KMS-11 (cell line): ENCODE data around the gene NFIC.

Experiments
- H2AFZ ChIP-seq: fragments of 200-600 bp; sonication (generic); 2 replicates; pipeline ENCODE4 v1.6.1; 2016; ENCODE audit warnings: antibody characterized with exemption, mixed run types, low read depth
- H3K27ac ChIP-seq: fragments of 200-600 bp; sonication (generic); 2 replicates; pipeline ENCODE4 v1.6.1; 2016; ENCODE audit warnings: mild to moderate bottlenecking, mixed run types
- H3K27me3 ChIP-seq: fragments of 200-600 bp; sonication (generic); 2 replicates; pipeline ENCODE4 v1.6.1; 2017; ENCODE audit warnings: mild to moderate bottlenecking, low read depth, mixed run types, moderate library complexity; ENCODE audit not compliant: insufficient read depth
- H3K36me3 ChIP-seq: fragments of 200-600 bp; sonication (generic); 2 replicates; pipeline ENCODE4 v1.6.1; 2017; ENCODE audit warnings: mild to moderate bottlenecking, mixed run types; ENCODE audit not compliant: insufficient read depth
- H3K4me1 ChIP-seq: fragments of 200-600 bp; sonication (generic); 2 replicates; pipeline ENCODE4 v1.6.1; 2016; ENCODE audit warnings: mild to moderate bottlenecking, low read depth, mixed run types; ENCODE audit not compliant: poor library complexity, severe bottlenecking
- H3K4me2 ChIP-seq: fragments of 200-600 bp; sonication (generic); 2 replicates; pipeline ENCODE4 v1.7.0; 2016; ENCODE audit warnings: mild to moderate bottlenecking, mixed run types
- H3K4me3 ChIP-seq: fragments of 200-600 bp; sonication (generic); IDR thresholded peaks from 2 replicates; pipeline ENCODE4 v1.6.1; 2017; ENCODE audit warnings: low read depth, low read length, mixed read lengths; ENCODE audit not compliant: insufficient read depth
- H3K79me2 ChIP-seq: fragments of 200-600 bp; sonication (generic); 2 replicates; pipeline ENCODE4 v1.6.1; 2016; ENCODE audit warnings: low read depth, mixed run types; ENCODE audit not compliant: insufficient read depth
- H3K9ac ChIP-seq: fragments of 200-600 bp; sonication (generic); 2 replicates; pipeline ENCODE4 v1.6.1; 2016; ENCODE audit warnings: mild to moderate bottlenecking, mixed run types
- H4K20me1 ChIP-seq: fragments of 200-600 bp; sonication (generic); 2 replicates; pipeline ENCODE4 v1.6.1; 2016; ENCODE audit warnings: mild to moderate bottlenecking, mixed run types; ENCODE audit not compliant: insufficient read depth
- CTCF ChIP-seq: fragments of 200-600 bp; sonication (generic); conservative IDR thresholded peaks from 2 replicates; pipeline ENCODE4 v1.6.1; 2017; ENCODE audit warnings: low read depth, mild to moderate bottlenecking, antibody characterized with exemption, low read length, moderate library complexity, mixed read lengths

NFIC gene

DNA sequence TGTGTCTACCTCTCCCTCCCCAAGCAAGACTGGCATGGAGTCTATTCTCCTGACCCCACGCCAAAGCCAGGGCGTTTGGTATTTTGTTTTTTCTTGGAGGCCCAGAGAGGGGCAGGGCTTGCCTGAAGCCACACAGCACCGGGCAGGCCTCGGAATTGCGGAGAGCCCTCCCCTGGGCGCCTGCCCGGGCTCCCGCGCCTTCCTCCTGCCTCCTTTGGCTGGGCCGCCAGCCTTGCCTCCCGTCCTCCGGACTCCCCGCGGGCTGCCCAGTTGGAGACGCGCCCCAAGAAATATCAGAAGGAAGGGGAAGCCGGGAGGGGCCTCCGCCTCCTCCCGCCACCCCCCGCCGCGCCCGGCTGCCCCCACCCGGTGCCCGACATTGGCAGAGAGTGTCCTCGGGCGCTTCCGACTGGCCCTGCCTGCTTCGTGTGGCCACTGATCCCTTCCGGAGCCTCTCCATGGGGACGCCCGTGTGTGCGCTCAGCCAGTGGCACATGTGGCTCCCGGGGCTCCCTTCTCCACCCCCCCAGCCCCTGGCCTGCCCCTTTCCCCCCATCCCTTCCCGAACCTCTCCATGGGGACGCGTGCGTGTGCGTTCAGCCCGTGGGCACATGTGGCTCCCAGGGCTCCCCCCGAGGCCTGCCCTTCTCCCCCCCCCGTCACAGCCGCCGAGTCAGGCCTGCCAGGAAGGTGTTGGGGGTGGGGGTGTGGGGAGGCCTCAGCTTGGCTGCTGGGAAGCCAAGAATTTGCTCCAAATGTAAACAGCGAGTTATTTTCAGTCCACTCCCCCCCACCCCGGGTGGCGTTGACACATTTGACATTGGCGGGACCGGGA is 37.3 kb downstream of the NFIC start:
- Histone ChIP-seq H2AFZ (no peak overlapping the region), H3K27me3 (no peaks in the 10 kb centered on the region), H3K9ac (no peak overlapping the region), H3K4me2 (no peak overlapping the region), H3K27ac (no peak overlapping the region), H3K36me3 (no peaks in the 10 kb centered on the region), H3K4me3 (no peak overlapping the region), H3K4me1 (no peaks in the 10 kb centered on the region), H3K79me2 (peaks cover 61% of the 10 kb centered on the region), H4K20me1 (no peaks in the 10 kb centered on the region)
- no peak for TF ChIP-seq CTCF

GRCh38 chr19:3404324-3405260 is 38.2 kb downstream of the NFIC start:
- no peak overlapping the region for H2AFZ ChIP-seq
- peaks cover 58% of the 10 kb centered on the region for H3K79me2 ChIP-seq
- H3K4me2 ChIP-seq, result no peak overlapping the region
- TF ChIP-seq CTCF, result no peak
- no peak overlapping the region for H3K27ac ChIP-seq
- no peak overlapping the region for H3K9ac ChIP-seq
- no peaks in the 10 kb centered on the region for H4K20me1 ChIP-seq
- no peak overlapping the region for H3K4me3 ChIP-seq
- H3K4me1 ChIP-seq, result no peaks in the 10 kb centered on the region
- no peaks in the 10 kb centered on the region for H3K36me3 ChIP-seq
- H3K27me3 ChIP-seq, result no peaks in the 10 kb centered on the region

DNA sequence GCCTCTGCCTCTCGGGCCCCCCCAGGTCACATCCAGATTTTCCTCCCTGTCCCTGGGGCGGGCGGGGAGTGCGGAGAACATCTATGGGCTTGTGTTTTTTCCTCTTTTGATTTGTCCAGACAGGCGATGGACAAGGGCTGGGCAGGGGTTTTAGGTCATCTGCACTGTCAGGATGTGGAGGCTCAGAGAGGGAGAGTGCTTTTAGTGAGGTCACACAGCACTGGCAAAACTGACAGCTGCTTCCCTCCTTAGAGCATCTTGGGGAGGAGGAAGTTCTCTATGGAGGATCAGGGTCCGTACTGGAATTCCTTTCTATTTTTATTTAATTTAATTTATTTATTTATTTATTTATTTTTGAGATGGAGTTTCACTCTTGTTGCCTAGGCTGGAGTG is 38.9 kb downstream of the NFIC start:
- peaks cover 52% of the 10 kb centered on the region for H3K79me2 ChIP-seq
- H2AFZ ChIP-seq, result no peak overlapping the region
- no peaks in the 10 kb centered on the region for H3K4me1 ChIP-seq
- no peak overlapping the region for H3K4me2 ChIP-seq
- no peaks in the 10 kb centered on the region for H4K20me1 ChIP-seq
- no peak overlapping the region for H3K4me3 ChIP-seq
- H3K27me3 ChIP-seq, result no peaks in the 10 kb centered on the region
- TF ChIP-seq CTCF, result no peak
- H3K27ac ChIP-seq, result no peak overlapping the region
- no peak overlapping the region for H3K9ac ChIP-seq
- H3K36me3 ChIP-seq, result no peaks in the 10 kb centered on the region

GRCh38 chr19:3406571-3407111 is 40.3 kb downstream of the NFIC start:
- Histone ChIP-seq H3K36me3 (no peaks in the 10 kb centered on the region), H3K27ac (no peak overlapping the region), H3K4me1 (no peaks in the 10 kb centered on the region), H3K4me2 (no peak overlapping the region), H3K79me2 (peaks cover 44% of the 10 kb centered on the region), H4K20me1 (no peaks in the 10 kb centered on the region), H2AFZ (no peak overlapping the region), H3K4me3 (no peak overlapping the region), H3K9ac (no peak overlapping the region), H3K27me3 (no peaks in the 10 kb centered on the region)
- no peak for TF ChIP-seq CTCF
